Measurements from ENCODE around the gene RADIL. TPM values are rescaled to one million over a fixed set of nuclear protein-coding genes. Genes with fewer than 3 reads are reported as not detected.
"Not testable (repeated sequence)": the region's sequence is repeated elsewhere in the genome, so short reads cannot be mapped to it uniquely, and the experiment has no call there.

The RADIL gene
- polyA plus RNA-seq, 6 donors from 2014 or later, result 0.04 TPM; not detected in 5

- Mint-ChIP-seq H3K36me3 (peaks cover 0 to 14% of the 10 kb centered on the region in 2 donors), H3K4me3 (no peak overlapping the region), H3K27me3 (peaks cover 5 to 67% (median 28%) of the 10 kb centered on the region in 3 donors), H3K9me3 (peaks cover 0 to 5% (median 1%) of the 10 kb centered on the region in 7 donors), H3K4me1 (peaks cover 0 to 3% (median 0%) of the 10 kb centered on the region in 3 donors), H3K27ac (no peak overlapping the region)
- ATAC-seq (ENCODE audit: low read depth in 2 of 2) (no peak), DNase-seq (no peak)
Measured at GRCh38 chr7:4815121-4815520, 68.4 kb downstream of the RADIL start.

GRCh38 chr7:4814433-4814832 is 69.1 kb downstream of the RADIL start:
- no peak overlapping the region for H3K4me3 Mint-ChIP-seq
- ATAC-seq (ENCODE audit: low read depth in 2 of 2), result no peak
- peaks cover 0 to 14% of the 10 kb centered on the region in 2 donors for H3K36me3 Mint-ChIP-seq
- H3K27me3 Mint-ChIP-seq, result peaks cover 5 to 67% (median 28%) of the 10 kb centered on the region in 3 donors
- peaks cover 0 to 5% (median 1%) of the 10 kb centered on the region in 7 donors for H3K9me3 Mint-ChIP-seq
- DNase-seq, result no peak
- no peak overlapping the region for H3K27ac Mint-ChIP-seq
- peaks cover 0 to 7% (median under 1%) of the 10 kb centered on the region in 3 donors for H3K4me1 Mint-ChIP-seq

- Mint-ChIP-seq H3K27ac (peak overlapping the region in 3 of 6 donors; percentile 36 to 73 (median 44)), H3K9me3 (peaks cover 0 to 5% (median 1%) of the 10 kb centered on the region in 7 donors)
- peak; percentile 11 to 15 for ATAC-seq (ENCODE audit: low read depth in 2 of 2)
Measured at GRCh38 chr7:4809666-4810065, 73.8 kb downstream of the RADIL start.

GRCh38 chr7:4809091-4809591 is 74.4 kb downstream of the RADIL start:
- H3K27ac Mint-ChIP-seq, result peak overlapping the region in 3 of 6 donors; percentile 16 to 73 (median 36)
- peaks cover 5 to 52% (median 18%) of the 10 kb centered on the region in 3 donors for H3K27me3 Mint-ChIP-seq
- peak overlapping the region; percentile 77 to 94 (median 85) for H3K4me3 Mint-ChIP-seq
- H3K36me3 Mint-ChIP-seq, result peaks cover 0 to 14% of the 10 kb centered on the region in 2 donors
- peaks cover 0 to 26% (median 8%) of the 10 kb centered on the region in 3 donors for H3K4me1 Mint-ChIP-seq
- DNase-seq, result peak; percentile 36
- peak; percentile 80 for ATAC-seq (ENCODE audit: low read depth in 2 of 2)
- peaks cover 0 to 5% (median 1%) of the 10 kb centered on the region in 7 donors for H3K9me3 Mint-ChIP-seq

More at GRCh38 chr7:4809666-4810065, 73.8 kb downstream of the RADIL start:
- peak overlapping the region; percentile 63 to 91 (median 82) for H3K4me3 Mint-ChIP-seq
- H3K27me3 Mint-ChIP-seq, result peaks cover 5 to 57% (median 23%) of the 10 kb centered on the region in 3 donors
- peaks cover 0 to 14% of the 10 kb centered on the region in 2 donors for H3K36me3 Mint-ChIP-seq
- no peak for DNase-seq
- H3K4me1 Mint-ChIP-seq, result peaks cover 0 to 26% (median 8%) of the 10 kb centered on the region in 3 donors

- Mint-ChIP-seq H3K36me3 (peaks cover 0 to 13% of the 10 kb centered on the region in 2 donors), H3K4me1 (peaks cover 0 to 26% (median 8%) of the 10 kb centered on the region in 3 donors), H3K9me3 (peaks cover 0 to 5% (median 1%) of the 10 kb centered on the region in 7 donors), H3K27me3 (peaks cover 5 to 46% (median 14%) of the 10 kb centered on the region in 3 donors), H3K4me3 (peak overlapping the region in 6 of 8 donors; percentile 32 to 88 (median 80)), H3K27ac (peak overlapping the region in 2 of 6 donors; percentile 39 to 66)
- DNase-seq (no peak), ATAC-seq (ENCODE audit: low read depth in 2 of 2) (no peak)
Measured at GRCh38 chr7:4808565-4808964, 75.0 kb downstream of the RADIL start.

- peaks cover 0 to 26% (median 8%) of the 10 kb centered on the region in 3 donors for H3K4me1 Mint-ChIP-seq
- H3K36me3 Mint-ChIP-seq, result peaks cover 0 to 8% of the 10 kb centered on the region in 2 donors
- H3K27me3 Mint-ChIP-seq, result peaks cover 5 to 41% (median 8%) of the 10 kb centered on the region in 3 donors
- peak overlapping the region in 1 of 6 donors; percentile 39 for H3K27ac Mint-ChIP-seq
- H3K9me3 Mint-ChIP-seq, result peaks cover 0 to 3% (median 0%) of the 10 kb centered on the region in 7 donors
- no peak for DNase-seq
- H3K4me3 Mint-ChIP-seq, result peak overlapping the region in 6 of 8 donors; percentile 32 to 88 (median 80)
- no peak for ATAC-seq (ENCODE audit: low read depth in 2 of 2)
Measured at GRCh38 chr7:4808026-4808425, 75.5 kb downstream of the RADIL start.

GRCh38 chr7:4807598-4808016 is 75.9 kb downstream of the RADIL start:
- peaks cover 0 to 26% (median 8%) of the 10 kb centered on the region in 3 donors for H3K4me1 Mint-ChIP-seq
- no peak for DNase-seq
- H3K27ac Mint-ChIP-seq, result peak overlapping the region in 2 of 6 donors; percentile 7 to 47
- peaks cover 2 to 37% (median 4%) of the 10 kb centered on the region in 3 donors for H3K27me3 Mint-ChIP-seq
- peaks cover 0 to under 1% (median 0%) of the 10 kb centered on the region in 7 donors for H3K9me3 Mint-ChIP-seq
- no peak for ATAC-seq (ENCODE audit: low read depth in 2 of 2)
- peaks cover 0 to 4% of the 10 kb centered on the region in 2 donors for H3K36me3 Mint-ChIP-seq
- peak overlapping the region in 2 of 8 donors; percentile 15 to 39 for H3K4me3 Mint-ChIP-seq

GRCh38 chr7:4806983-4807597 is 76.4 kb downstream of the RADIL start:
- H3K27me3 Mint-ChIP-seq, result peaks cover 0 to 34% (median 0%) of the 10 kb centered on the region in 3 donors
- H3K4me1 Mint-ChIP-seq, result peaks cover 0 to 26% (median 8%) of the 10 kb centered on the region in 3 donors
- no peak for ATAC-seq (ENCODE audit: low read depth in 2 of 2)
- no peaks in the 10 kb centered on the region for H3K9me3 Mint-ChIP-seq
- DNase-seq, result no peak
- H3K4me3 Mint-ChIP-seq, result peak overlapping the region in 1 of 8 donors; percentile 46
- H3K27ac Mint-ChIP-seq, result peak overlapping the region in 3 of 6 donors; percentile 7 to 71 (median 47)
- H3K36me3 Mint-ChIP-seq, result no peaks in the 10 kb centered on the region

- no peaks in the 10 kb centered on the region for H3K9me3 Mint-ChIP-seq
- peak overlapping the region in 1 of 6 donors; percentile 64 for H3K27ac Mint-ChIP-seq
- peaks cover 0 to 34% (median 0%) of the 10 kb centered on the region in 3 donors for H3K27me3 Mint-ChIP-seq
- no peak for ATAC-seq (ENCODE audit: low read depth in 2 of 2)
- no peak overlapping the region for H3K4me3 Mint-ChIP-seq
- peaks cover 4 to 26% (median 8%) of the 10 kb centered on the region in 3 donors for H3K4me1 Mint-ChIP-seq
- no peaks in the 10 kb centered on the region for H3K36me3 Mint-ChIP-seq
- DNase-seq, result no peak
Measured at GRCh38 chr7:4805984-4806300, 77.6 kb downstream of the RADIL start.

GRCh38 chr7:4805110-4805983 is 78.2 kb downstream of the RADIL start:
- Mint-ChIP-seq H3K9me3 (no peaks in the 10 kb centered on the region), H3K36me3 (no peaks in the 10 kb centered on the region), H3K4me1 (peaks cover 4 to 25% (median 8%) of the 10 kb centered on the region in 3 donors), H3K4me3 (no peak overlapping the region), H3K27ac (no peak overlapping the region), H3K27me3 (peaks cover 0 to 31% (median 0%) of the 10 kb centered on the region in 3 donors)
- no peak for DNase-seq
- ATAC-seq (ENCODE audit: low read depth in 2 of 2), result no peak

- Mint-ChIP-seq H3K36me3 (no peaks in the 10 kb centered on the region), H3K4me3 (no peak overlapping the region), H3K27ac (no peak overlapping the region), H3K27me3 (peaks cover 0 to 16% (median 0%) of the 10 kb centered on the region in 3 donors), H3K4me1 (peaks cover 4 to 14% (median 8%) of the 10 kb centered on the region in 3 donors), H3K9me3 (no peaks in the 10 kb centered on the region)
- no peak for ATAC-seq (ENCODE audit: low read depth in 2 of 2)
- no peak for DNase-seq
Measured at GRCh38 chr7:4803397-4804241, 79.9 kb downstream of the RADIL start.

- H3K27ac Mint-ChIP-seq; DNase-seq; H3K4me1 Mint-ChIP-seq; H3K36me3 Mint-ChIP-seq; H3K9me3 Mint-ChIP-seq; H3K27me3 Mint-ChIP-seq; ATAC-seq (ENCODE audit: low read depth in 2 of 2); H3K4me3 Mint-ChIP-seq: not testable (repeated sequence)
Measured at GRCh38 chr7:4802577-4802976, 80.9 kb downstream of the RADIL start.
